Measurements from ENCODE around the gene NFIX. TPM values are rescaled to one million over a fixed set of nuclear protein-coding genes. Genes with fewer than 3 reads are reported as not detected.

The NFIX gene
- total and polyA plus RNA-seq, 12 donors, result 16.8 to 162 (median 138) TPM

DNA sequence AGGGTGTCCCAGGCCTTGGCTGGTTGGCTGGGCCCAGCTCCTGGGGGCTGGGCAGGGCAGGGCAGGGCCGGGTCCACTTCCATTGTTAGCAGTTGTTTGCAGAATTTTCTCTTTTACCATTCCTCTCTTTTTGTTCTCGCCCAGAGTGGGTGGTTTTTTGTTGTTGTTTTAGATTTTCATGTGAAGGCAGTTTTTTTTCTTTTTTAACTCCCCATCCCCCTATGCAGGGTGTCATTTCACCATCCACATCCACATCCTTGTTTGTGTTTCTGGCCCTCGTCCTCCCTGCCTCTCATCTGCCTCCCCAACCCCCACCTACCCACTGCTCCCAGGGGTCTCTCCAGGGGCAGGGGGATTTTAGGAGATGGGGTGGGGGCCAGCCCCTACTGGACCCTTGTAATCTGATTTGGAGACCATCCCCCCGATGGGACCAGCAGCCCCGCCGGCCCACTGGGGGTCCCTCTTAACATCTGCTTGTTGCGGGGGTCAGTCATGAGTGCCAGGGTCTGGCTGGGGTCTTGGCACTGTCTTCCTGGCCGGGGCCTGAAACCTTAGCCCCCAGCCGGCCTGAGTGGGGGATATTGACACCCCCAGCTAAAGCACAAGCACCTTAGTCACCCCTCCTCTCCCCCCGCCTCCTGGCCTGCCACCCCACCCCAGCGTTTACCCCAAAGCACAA lies 144.5 kb downstream of the NFIX start:
- Histone ChIP-seq H3K27ac (peak overlapping the region in 1 of 10 donors; percentile 14), H3K4me1 (peaks cover 0 to 11% (median 1%) of the 10 kb centered on the region in 9 donors), H3K9me3 (no peaks in the 10 kb centered on the region), H3K4me3 (no peak overlapping the region), H3K27me3 (no peaks in the 10 kb centered on the region), H3K36me3 (peaks cover 5 to 84% (median 19%) of the 10 kb centered on the region in 9 donors)
- DNase-seq, result no peak
- 81 to 83% methylated on average over 11 of the region's 11 CpGs for WGBS, 2 donors
- ATAC-seq, result no peak
- intact Hi-C loops (cut with DNase I), result no loop called here
- TF ChIP-seq, protein P1, sequence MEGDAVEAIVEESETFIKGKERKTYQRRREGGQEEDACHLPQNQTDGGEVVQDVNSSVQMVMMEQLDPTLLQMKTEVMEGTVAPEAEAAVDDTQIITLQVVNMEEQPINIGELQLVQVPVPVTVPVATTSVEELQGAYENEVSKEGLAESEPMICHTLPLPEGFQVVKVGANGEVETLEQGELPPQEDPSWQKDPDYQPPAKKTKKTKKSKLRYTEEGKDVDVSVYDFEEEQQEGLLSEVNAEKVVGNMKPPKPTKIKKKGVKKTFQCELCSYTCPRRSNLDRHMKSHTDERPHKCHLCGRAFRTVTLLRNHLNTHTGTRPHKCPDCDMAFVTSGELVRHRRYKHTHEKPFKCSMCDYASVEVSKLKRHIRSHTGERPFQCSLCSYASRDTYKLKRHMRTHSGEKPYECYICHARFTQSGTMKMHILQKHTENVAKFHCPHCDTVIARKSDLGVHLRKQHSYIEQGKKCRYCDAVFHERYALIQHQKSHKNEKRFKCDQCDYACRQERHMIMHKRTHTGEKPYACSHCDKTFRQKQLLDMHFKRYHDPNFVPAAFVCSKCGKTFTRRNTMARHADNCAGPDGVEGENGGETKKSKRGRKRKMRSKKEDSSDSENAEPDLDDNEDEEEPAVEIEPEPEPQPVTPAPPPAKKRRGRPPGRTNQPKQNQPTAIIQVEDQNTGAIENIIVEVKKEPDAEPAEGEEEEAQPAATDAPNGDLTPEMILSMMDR (IDR thresholded peaks at IDR 0.05), result no peak

DNA sequence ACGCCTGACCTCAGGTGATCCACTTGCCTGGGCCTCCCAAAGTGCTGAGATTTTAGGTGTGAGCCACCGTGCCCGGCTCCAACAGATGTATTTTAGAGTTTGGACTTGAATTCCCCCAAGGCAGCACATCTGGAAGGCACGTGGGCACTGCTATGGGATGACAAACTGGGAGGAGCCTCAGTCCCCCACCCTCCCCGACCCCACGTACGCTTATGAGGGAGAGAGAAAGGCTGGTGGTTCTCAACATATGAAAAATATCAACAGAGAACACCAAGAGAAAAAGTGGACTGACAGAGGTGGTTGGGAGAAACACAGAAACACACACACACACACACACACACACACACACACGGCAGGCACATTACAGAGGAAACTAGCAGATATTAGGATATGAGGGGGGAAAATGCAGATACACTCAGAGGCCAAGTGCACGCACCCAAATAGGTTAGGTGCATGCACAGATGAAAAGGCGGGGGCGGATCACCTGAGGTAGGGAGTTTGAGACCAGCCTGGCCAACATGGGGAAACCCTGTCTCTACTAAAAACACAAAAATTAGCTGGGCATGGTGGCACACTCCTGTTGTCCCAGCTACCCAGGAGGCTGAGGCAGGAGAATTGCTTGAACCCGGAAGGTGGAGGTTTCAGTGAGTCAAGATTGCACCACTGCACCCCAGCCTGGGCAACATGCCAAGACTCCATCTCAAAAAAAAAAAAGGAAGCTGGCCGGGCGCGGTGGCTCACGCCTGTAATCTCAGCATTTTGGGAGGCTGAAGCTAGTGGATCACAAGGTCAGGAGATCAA lies 151.7 kb downstream of the NFIX start:
- intact Hi-C loops (cut with DNase I), result no loop called here
- Histone ChIP-seq H3K27me3 (no peaks in the 10 kb centered on the region), H3K4me3 (no peak overlapping the region), H3K4me1 (peaks cover 0 to 37% (median 15%) of the 10 kb centered on the region in 9 donors), H3K27ac (peak overlapping the region in 1 of 10 donors; percentile 100), H3K36me3 (peaks cover 5 to 44% (median 11%) of the 10 kb centered on the region in 9 donors), H3K9me3 (no peaks in the 10 kb centered on the region)
- 69 to 77% methylated on average over 16 of the region's 16 CpGs for WGBS, 2 donors
- DNase-seq (no peak), ATAC-seq (no peak)
- TF ChIP-seq, protein P1 (IDR thresholded peaks at IDR 0.05), result no peak

Other genes starting within 250 kb of the NFIX start
- gene BEST2, start 243.7 kb upstream of the NFIX start, total RNA-seq, result not detected
- gene BEST2, start 243.7 kb upstream of the NFIX start, polyA plus RNA-seq, result not detected
- gene HOOK2, start 219.9 kb upstream of the NFIX start, total RNA-seq, result 10 to 100 TPM; 47.8 to 79.3 (median 57.8) TPM
- gene HOOK2, start 219.9 kb upstream of the NFIX start, polyA plus RNA-seq, result 100 to 1,000 TPM in 1 of 2 donors, 10 to 100 TPM in 1; 29.7 to 173 TPM
- 100 to 1,000 TPM in 4 of 10 donors, 10 to 100 TPM in 6; 22.4 to 247 (median 70.0) TPM for gene JUNB, start 204.0 kb upstream of the NFIX start, total RNA-seq
- 10 to 100 TPM; 41.2 to 65.4 TPM for gene JUNB, start 204.0 kb upstream of the NFIX start, polyA plus RNA-seq
- 100 to 1,000 TPM; 532 to 789 (median 744) TPM for gene PRDX2, start 193.7 kb upstream of the NFIX start, total RNA-seq
- gene PRDX2, start 193.7 kb upstream of the NFIX start, polyA plus RNA-seq, result 100 to 1,000 TPM; 235 to 827 TPM
- gene THSD8, start 193.4 kb upstream of the NFIX start, total RNA-seq, result 1 to 10 TPM in 9 of 10 donors, under 1 TPM in 1; 0.72 to 4.8 (median 2.4) TPM
- 1 to 10 TPM; 2.7 to 3.8 TPM for gene THSD8, start 193.4 kb upstream of the NFIX start, polyA plus RNA-seq
- gene RNASEH2A, start 188.9 kb upstream of the NFIX start, total RNA-seq, result 1 to 10 TPM; 1.9 to 5.7 (median 4.1) TPM
- gene RNASEH2A, start 188.9 kb upstream of the NFIX start, polyA plus RNA-seq, result 1 to 10 TPM; 3.1 to 6.9 TPM
- gene RTBDN, start 160.9 kb upstream of the NFIX start, total RNA-seq, result not detected
- not detected for gene RTBDN, start 160.9 kb upstream of the NFIX start, polyA plus RNA-seq
- under 1 TPM in 8 of 10 donors, not detected in 2; 0.15 to 0.88 (median 0.37) TPM for gene MAST1, start 157.0 kb upstream of the NFIX start, total RNA-seq
- under 1 TPM; 0.07 to 0.23 TPM for gene MAST1, start 157.0 kb upstream of the NFIX start, polyA plus RNA-seq
- 10 to 100 TPM; 16.9 to 34.9 (median 19.9) TPM for gene DNASE2, start 114.0 kb upstream of the NFIX start, total RNA-seq
- gene DNASE2, start 114.0 kb upstream of the NFIX start, polyA plus RNA-seq, result 10 to 100 TPM; 10.5 to 25.6 TPM
- gene KLF1, start 108.3 kb upstream of the NFIX start, total RNA-seq, result under 1 TPM in 1 of 10 donors, not detected in 9; 0.13 TPM
- not detected for gene KLF1, start 108.3 kb upstream of the NFIX start, polyA plus RNA-seq
- 10 to 100 TPM; 32.4 to 53.2 (median 45.1) TPM for gene GCDH, start 104.3 kb upstream of the NFIX start, total RNA-seq
- 10 to 100 TPM; 22.6 to 72.3 TPM for gene GCDH, start 104.3 kb upstream of the NFIX start, polyA plus RNA-seq
- gene SYCE2, start 76.2 kb upstream of the NFIX start, total RNA-seq, result under 1 TPM in 1 of 10 donors, not detected in 9; 0.21 TPM
- under 1 TPM; 0.10 to 0.22 TPM for gene SYCE2, start 76.2 kb upstream of the NFIX start, polyA plus RNA-seq
- gene FARSA, start 61.8 kb upstream of the NFIX start, total RNA-seq, result 10 to 100 TPM; 31.0 to 53.0 (median 38.5) TPM
- 10 to 100 TPM; 23.2 to 81.4 TPM for gene FARSA, start 61.8 kb upstream of the NFIX start, polyA plus RNA-seq
- gene CALR, start 56.9 kb upstream of the NFIX start, total RNA-seq, result 100 to 1,000 TPM; 265 to 683 (median 348) TPM
- 100 to 1,000 TPM; 197 to 830 TPM for gene CALR, start 56.9 kb upstream of the NFIX start, polyA plus RNA-seq
- gene RAD23A, start 49.6 kb upstream of the NFIX start, total RNA-seq, result 100 to 1,000 TPM; 138 to 201 (median 148) TPM
- gene RAD23A, start 49.6 kb upstream of the NFIX start, polyA plus RNA-seq, result 100 to 1,000 TPM; 187 to 289 TPM
- 10 to 100 TPM; 18.4 to 33.9 (median 20.9) TPM for gene GADD45GIP1, start 38.3 kb upstream of the NFIX start, total RNA-seq
- 100 to 1,000 TPM; 120 to 237 TPM for gene GADD45GIP1, start 38.3 kb upstream of the NFIX start, polyA plus RNA-seq
- 10 to 100 TPM in 5 of 10 donors, 1 to 10 TPM in 5; 7.3 to 14.4 (median 10.1) TPM for gene DAND5, start 25.9 kb upstream of the NFIX start, total RNA-seq
- 1 to 10 TPM in 1 of 2 donors, under 1 TPM in 1; 0.71 to 4.2 TPM for gene DAND5, start 25.9 kb upstream of the NFIX start, polyA plus RNA-seq
- 1 to 10 TPM; 3.4 to 9.9 (median 6.1) TPM for gene LYL1, start 107.4 kb downstream of the NFIX start, total RNA-seq
- gene LYL1, start 107.4 kb downstream of the NFIX start, polyA plus RNA-seq, result 10 to 100 TPM; 11.5 to 13.0 TPM
- gene TRMT1, start 121.3 kb downstream of the NFIX start, total RNA-seq, result 10 to 100 TPM; 10.5 to 22.4 (median 14.2) TPM
- 10 to 100 TPM; 33.1 to 54.0 TPM for gene TRMT1, start 121.3 kb downstream of the NFIX start, polyA plus RNA-seq
- gene NACC1, start 122.8 kb downstream of the NFIX start, total RNA-seq, result 10 to 100 TPM; 31.1 to 58.0 (median 35.1) TPM
- 10 to 100 TPM; 23.9 to 25.0 TPM for gene NACC1, start 122.8 kb downstream of the NFIX start, polyA plus RNA-seq
- 10 to 100 TPM; 18.7 to 50.4 (median 25.4) TPM for gene STX10, start 154.9 kb downstream of the NFIX start, total RNA-seq
- gene STX10, start 154.9 kb downstream of the NFIX start, polyA plus RNA-seq, result 10 to 100 TPM; 60.5 to 69.9 TPM
- gene IER2, start 154.9 kb downstream of the NFIX start, total RNA-seq, result 10 to 100 TPM; 19.2 to 54.6 (median 36.0) TPM
- gene IER2, start 154.9 kb downstream of the NFIX start, polyA plus RNA-seq, result 10 to 100 TPM; 29.5 to 42.8 TPM

Measured in heart right ventricle (tissue), 16 donors.